ENCODE results near the gene LRCH1.

DNA sequence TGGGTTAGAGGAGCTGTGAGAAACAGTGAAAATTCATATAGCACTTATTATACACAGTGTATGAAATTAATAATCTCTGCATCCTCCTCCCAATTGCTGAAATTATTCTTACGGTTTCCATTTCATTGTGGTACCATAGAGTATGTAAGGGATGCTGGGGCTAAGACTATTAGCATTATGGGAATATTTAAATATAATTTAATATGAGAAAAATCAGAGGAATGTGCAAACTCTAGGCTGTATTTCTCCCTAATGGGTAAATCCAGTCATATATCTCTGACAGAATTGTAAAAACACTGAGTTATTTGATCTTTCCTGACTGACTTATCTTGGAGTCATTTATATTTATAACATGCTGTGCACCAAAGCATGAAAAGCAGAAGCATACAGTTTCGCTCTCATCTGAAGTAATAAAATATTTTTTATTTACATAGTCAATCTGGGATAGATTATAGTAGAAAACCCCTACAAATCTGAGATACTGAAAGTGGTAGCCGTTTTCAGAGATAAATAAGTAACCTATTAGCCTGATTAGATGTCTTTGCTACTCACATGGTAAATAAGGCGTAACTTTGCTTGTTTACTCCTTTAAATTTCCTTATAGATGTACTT is 34.9 kb downstream of the LRCH1 start:
- TF ChIP-seq POLR2AphosphoS5 (IDR thresholded peaks at IDR 0.05; ENCODE audit: low read length), result no peak
- TF ChIP-seq, protein P1, sequence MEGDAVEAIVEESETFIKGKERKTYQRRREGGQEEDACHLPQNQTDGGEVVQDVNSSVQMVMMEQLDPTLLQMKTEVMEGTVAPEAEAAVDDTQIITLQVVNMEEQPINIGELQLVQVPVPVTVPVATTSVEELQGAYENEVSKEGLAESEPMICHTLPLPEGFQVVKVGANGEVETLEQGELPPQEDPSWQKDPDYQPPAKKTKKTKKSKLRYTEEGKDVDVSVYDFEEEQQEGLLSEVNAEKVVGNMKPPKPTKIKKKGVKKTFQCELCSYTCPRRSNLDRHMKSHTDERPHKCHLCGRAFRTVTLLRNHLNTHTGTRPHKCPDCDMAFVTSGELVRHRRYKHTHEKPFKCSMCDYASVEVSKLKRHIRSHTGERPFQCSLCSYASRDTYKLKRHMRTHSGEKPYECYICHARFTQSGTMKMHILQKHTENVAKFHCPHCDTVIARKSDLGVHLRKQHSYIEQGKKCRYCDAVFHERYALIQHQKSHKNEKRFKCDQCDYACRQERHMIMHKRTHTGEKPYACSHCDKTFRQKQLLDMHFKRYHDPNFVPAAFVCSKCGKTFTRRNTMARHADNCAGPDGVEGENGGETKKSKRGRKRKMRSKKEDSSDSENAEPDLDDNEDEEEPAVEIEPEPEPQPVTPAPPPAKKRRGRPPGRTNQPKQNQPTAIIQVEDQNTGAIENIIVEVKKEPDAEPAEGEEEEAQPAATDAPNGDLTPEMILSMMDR (IDR thresholded peaks at IDR 0.05 in 2 of 3, conservative IDR thresholded peaks at IDR 0.05 in 1 of 3; ENCODE audit: control insufficient read depth in 2 of 3, extremely low read depth in 1 of 3, insufficient read depth in 1 of 3, low read depth in 3 of 3, low read length in 3 of 3), result no peak
- TF ChIP-seq, protein P2, sequence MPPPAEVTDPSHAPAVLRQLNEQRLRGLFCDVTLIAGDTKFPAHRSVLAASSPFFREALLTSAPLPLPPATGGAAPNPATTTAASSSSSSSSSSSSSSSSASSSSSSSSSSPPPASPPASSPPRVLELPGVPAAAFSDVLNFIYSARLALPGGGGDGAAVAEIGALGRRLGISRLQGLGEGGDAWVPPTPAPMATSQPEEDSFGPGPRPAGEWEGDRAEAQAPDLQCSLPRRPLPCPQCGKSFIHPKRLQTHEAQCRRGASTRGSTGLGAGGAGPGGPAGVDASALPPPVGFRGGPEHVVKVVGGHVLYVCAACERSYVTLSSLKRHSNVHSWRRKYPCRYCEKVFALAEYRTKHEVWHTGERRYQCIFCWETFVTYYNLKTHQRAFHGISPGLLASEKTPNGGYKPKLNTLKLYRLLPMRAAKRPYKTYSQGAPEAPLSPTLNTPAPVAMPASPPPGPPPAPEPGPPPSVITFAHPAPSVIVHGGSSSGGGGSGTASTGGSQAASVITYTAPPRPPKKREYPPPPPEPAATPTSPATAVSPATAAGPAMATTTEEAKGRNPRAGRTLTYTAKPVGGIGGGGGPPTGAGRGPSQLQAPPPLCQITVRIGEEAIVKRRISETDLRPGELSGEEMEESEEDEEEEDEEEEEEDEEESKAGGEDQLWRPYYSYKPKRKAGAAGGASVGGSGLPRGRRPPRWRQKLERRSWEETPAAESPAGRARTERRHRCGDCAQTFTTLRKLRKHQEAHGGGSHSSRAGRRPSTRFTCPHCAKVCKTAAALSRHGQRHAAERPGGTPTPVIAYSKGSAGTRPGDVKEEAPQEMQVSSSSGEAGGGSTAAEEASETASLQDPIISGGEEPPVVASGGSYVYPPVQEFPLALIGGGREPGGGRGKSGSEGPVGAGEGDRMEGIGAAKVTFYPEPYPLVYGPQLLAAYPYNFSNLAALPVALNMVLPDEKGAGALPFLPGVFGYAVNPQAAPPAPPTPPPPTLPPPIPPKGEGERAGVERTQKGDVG (CRISPR knock-in tag; IDR thresholded peaks at IDR 0.05), result no peak

Data from GM12878 (cell line).